HG03378 (cell line): Measurements from ENCODE around the gene A4GALT.
"Not testable (repeated sequence)": the region's sequence is repeated elsewhere in the genome, so short reads cannot be mapped to it uniquely, and the experiment has no call there.

ENCODE experiments used
- ATAC-seq: cut with Tn5 transposase; IDR thresholded peaks from one replicate; pipeline ENCODE4 v1.9.1; 2021; ENCODE audit warnings: mild to moderate bottlenecking, moderate library complexity; ENCODE audit not compliant: unreplicated experiment

A4GALT gene

DNA sequence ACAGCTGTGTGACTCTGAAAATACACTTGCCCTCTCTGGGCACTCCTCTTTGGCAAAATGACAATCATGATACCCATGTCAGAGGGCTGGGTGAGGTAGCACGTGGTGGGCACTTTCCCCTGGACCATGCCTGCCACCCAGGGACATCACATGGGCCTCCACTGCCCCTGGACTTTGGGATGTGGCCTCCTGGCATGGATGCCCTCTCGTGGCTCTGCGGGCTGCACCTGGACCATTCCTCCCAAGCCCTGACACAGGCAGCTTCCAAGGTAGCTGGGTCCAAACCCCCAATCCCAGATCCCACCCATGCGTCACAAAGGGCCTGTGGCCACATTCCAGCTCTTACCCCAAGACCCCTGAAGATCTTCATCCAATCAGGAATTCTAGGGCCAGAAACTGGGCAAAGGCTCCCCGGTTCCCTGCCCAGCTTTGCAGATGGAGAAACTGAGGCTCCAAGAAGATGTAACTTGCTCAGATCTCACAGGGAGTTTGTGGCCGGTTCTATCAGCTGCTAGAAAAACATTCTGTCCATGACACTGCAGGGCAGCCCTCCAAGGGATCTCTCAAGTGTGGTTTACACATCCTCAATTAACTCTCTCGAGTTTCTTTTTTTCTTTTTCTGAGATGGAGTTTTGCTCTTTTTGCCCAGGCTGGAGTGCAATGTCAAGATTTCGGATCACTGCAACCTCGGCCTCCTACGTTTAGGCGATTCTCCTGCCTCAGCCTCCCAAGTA is 36.0 kb downstream of the A4GALT start:
- ATAC-seq = no peak

DNA sequence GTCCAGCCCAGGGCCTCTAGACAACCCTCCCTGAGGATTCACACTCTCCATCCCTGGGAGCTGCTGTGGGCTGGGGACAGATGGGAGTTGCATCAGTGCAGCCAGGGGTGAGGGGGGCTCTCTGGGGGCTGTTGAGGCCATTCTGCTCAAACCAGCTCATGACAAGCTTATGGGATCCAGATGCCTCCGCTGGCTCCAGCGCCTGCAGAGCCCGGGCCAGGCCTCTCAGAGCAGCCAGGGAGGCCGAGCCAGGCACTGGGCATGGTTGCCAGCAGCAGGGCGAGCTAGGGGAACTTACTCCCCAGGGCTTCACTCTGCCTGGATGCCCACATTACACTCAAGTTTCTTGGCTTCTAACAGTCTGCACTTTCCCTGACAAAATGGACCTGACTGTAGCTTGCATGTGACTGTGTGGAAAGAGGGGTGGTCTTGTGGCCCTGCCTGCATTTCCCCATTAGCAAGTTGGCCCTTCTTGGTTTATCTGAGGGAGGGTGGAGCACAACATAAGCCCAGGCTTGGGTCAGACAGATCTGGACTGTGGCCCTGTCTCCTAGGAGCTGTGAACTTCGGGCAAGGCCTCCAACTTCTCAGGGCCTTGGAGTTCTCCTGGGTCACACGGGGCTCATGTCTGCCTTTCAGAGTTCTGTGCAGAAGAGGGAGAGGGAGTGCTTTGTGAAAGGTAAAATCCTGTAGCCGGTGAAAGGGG is 36.9 kb downstream of the A4GALT start:
- no peak for ATAC-seq

DNA sequence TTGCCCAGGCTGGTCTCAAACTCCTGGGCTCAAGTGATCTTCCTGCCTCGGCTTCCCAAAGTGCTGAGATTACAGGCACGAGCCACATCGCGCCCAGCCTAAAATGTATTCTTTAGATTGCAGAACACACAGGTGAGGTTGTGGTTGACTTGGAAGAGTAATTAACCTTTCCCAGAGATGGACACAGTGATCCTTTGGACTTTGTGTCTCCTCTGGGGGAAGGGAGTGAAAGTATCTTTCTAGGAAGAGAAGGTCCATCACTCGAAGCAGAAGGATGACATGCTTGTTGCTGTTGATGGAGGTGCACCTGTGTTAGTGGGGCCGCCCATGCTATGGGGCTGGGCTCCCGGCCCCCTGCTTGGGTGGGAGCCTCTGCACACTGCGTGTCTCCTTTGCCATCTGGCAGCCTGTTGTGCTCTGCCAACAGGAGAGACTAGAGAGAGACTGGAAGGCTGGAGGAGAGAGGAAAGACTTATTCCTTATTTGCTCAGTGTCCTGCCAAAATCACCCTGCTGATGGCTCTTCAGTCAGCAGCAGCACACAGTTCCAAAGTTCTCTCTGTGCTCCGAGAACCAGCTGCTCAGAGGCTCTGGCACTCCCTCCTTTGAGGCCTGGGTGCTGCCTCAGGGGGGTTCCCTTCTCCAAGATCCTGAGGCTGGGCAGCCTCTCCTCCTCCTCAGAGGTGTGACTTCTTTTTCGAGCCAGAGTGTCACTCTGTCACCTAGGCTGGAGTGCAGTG is 38.4 kb downstream of the A4GALT start:
- no peak for ATAC-seq

DNA sequence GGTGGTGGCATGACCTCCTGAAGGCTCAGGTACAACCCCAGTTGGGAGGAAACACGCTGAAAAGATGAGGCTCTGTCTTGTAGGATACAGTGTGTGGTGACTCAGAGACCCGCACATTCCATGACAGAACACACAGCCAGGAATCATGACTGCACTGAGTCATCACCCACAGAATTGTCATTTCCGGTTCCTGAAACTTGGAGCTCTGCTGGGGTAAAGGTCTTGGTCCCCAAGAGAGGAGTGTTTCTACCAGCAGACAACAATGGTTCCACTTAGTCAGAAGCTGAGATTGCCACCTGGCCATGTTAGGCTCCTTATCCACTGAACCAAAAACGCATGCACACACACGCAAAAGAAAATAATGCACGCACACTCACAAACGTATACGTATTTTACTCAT is 40.0 kb downstream of the A4GALT start:
- ATAC-seq = no peak

DNA sequence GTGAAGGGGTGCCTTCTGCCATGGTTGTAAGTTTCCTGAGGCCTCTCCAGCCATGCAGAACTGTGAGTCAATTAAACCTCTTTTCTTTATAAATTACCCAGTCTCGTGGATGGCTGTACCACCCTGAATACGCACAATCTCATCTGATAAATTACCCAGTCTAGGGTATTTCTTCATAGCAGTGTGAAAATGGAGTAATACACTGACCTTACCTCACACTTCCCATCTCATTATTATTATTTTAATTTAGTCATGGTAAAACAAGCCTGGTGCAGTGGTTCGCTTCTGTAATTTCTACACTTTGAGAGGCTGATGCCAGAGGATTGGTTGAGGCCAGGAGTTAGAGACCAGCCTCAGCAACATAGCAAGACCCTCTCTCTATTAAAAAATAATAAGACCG is 41.0 kb downstream of the A4GALT start:
- no peak for ATAC-seq

DNA sequence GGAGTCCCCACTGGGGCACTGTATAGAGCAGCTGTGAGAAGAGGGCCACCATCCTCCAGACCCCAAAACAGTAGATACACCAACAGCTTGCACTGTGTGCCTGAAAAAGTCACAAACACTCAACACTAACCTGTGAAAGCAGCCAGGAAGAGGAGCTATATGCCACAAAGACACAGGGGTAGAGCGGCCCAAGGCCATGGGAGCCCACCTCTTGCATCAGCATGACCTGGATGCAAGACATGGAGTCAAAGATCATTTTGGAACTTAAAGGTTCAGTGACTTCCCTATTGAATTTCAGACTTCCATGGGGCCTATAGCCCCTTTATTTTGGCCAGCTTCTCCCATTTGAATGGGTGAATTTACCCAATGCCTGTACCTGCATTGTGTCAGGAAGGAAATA is 41.8 kb downstream of the A4GALT start:
- no peak for ATAC-seq

DNA sequence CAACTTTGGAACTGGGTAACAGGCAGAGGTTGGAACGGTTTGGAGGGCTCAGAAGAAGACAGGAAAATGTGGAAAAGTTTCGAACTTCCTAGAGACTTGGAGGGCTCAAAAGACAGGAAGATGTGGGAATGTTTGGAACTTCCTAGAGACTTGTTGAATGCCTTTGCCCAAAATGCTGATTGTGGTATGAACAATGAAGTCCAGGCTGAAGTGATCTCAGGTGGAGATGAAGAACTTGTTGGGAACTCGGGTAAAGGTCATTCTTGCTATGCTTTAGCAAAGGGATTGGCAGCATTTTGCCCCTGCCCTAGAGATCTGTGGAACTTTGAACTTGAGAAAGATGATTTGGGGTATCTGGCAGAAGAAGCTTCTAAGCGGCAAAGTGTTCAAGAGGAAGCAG is 42.7 kb downstream of the A4GALT start:
- not testable (repeated sequence) for ATAC-seq

DNA sequence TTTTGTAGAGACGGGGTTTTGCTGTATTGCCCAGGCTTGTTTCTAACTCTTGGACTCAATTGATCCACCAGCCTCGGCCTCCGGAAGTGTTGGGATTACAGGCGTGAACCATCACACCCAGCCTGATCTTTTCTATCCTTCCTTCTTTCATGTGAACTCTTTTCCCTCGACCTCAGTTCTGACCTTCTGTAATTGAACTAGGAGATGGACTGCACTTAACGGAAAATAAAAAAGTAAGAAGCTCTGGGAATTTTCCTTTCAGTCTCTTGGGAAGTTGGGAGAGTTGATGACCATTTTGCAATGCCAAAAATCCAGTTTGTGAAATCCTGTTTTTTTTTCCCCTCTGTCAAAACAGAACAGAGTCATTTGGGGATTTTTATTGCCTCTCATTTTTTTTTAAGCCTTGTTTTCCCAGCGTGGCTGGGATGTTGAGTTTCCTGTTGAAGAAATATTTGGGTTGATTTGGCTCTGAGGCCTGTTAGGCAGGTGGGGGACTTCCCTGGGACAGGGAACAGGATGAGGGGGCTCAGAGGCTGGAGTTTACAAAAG is 44.5 kb downstream of the A4GALT start:
- no peak for ATAC-seq

DNA sequence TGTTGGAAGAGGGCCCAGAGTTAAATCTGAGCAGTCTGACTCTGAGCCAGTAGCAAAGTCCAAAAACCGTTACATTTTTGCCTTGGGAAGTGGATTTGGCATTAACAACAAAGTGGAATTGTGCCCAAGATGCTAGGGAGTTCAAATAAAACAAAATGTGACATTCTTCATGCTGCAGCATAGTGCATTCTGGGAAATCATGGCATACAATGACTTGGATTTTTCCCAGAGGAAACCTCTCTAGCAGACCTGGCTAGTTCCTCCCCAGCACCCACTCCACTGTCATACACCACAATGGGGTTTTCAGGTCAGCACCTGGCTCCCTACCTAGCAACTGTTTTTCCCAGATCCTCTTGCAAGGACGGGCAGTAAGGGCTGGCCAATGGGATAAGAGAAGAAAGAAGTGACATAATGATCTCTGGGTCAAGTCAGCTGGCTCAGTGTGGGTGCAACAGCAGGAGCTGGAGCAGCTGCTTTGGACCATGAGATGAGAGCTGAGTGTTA is 46.7 kb downstream of the A4GALT start:
- no peak for ATAC-seq

DNA sequence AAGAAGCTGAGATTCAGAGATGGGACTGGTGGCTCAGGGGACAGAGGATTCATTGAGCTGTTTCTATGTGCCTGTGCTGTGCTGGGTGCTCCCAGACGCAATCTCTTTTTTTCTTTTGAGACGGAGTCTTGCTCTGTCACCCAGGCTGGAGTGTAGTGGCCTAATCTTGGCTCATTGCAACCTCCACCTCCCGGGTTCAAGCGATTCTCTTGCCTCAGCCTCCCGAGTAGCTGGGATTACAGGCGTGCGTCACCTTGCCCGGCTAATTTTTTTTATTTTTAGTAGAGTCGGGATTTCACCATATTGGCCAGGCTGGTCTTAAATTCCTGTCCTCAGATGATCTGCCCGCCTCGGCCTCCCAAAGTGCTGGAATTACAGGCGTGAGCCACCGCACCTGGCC is 47.6 kb downstream of the A4GALT start:
- not testable (repeated sequence) for ATAC-seq

DNA sequence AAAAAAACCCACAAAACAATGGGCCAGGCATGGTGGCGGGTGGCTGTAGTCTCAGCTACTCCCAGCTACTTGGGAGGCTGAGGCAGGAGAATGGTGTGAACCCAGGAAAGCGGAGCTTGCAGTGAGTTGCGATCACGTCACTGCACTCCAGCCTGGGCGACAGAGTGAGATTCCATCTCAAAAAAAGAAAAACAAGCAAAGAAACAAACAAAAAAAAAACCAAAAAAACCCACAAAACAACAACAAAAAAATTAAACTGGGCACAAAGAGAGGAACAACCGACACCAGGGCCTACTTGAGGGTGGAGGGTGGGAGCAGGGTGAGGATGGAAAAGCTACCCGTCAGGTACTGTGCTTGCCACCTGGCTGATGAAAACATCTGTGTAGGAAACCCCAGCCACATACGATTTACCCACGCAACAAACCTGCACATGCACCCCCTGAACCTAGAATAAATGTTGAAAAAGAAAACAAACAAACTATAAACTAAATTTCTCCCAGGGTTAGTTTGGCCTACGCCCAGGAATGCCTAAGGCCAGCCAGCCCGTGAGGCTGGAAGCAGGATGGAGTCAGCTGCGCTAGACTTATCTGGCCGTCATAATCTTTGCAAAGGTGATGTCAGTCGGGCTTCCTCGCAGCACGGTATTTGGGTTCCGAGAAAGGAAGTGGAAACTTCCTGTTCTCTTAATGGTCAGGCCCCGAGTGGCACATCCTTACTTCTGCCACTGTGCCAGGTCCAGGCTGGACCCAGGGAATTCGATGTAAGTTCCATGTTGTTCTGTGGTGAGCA is 49.6 kb downstream of the A4GALT start:
- no peak for ATAC-seq

DNA sequence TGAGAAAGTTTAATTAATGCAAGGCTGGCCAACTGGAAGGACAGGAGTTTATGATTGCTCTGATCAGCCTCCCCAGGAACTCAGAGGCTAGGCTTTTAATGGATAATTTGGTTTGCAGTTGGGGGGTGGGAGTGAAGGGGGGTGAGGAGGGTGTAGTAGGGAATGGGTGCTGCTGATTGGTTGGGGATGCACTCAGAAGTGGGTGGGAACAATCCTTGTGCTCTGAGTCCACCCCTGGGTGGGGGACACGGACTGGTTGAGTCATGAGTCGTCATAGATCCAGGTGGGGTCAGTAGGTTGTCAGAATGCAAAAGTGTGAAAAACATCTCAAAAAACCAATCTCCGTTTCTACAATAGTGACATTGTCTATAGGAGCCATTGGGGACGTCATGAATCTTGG is 50.6 kb downstream of the A4GALT start:
- ATAC-seq = no peak

DNA sequence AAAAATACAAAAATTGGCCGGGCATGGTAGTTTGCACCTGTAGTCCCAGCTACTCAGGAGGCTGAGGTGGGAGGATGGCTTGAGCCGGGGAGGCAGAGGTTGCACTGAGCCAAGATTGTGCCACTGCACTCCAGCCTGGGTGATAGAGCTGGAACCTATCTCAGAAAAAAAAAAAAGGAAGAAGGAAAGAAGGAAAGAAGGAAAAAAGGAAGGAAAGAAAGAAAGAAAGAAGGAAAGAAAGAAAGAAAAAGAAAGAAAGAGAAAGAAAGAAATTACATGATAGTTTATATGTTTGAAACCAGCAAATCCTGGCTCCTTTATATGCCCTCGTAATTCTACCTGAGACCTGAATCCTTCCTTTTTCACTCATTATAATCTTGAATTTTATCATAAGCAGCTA is 54.3 kb downstream of the A4GALT start:
- not testable (repeated sequence) for ATAC-seq

DNA sequence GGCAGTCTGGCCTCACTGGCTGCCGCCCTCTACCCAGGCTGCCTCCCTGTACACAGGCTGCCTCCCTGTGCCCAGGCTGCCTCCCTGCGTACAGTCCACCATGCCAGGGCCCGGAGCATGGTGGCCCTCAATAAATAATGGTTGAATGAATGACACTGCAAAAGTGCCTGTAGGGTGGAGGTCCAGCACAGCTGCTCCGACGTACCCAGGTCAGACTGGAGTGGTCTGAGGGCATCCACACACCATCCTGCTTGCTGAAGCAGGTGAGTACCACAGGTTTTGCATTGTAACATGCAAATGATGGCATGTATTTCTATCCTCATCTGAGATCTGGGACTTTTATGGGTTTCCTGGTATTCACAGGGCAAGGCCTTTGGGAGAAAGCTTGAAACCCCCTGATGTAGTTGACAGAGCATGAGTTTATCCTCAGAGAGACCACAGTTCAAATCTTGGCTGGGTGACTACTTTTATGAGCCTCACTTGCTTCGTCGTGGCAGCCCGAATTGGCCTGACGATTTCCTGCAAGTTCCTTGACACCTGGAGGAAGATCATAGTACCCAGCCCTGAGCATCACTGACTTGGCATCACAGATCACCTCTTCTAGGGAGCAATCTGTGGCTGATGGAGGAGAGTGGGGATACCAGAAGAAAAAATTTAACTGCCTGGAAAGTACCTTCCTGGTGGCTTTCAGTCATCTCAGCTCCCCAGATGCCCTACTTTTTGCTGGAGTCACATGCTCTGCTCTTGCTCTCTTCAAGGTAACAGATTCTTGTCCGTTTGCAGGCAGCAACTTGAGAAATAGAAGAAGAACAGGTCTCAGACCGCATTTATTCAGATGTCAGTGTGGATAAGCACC is 55.5 kb downstream of the A4GALT start:
- no peak for ATAC-seq

DNA sequence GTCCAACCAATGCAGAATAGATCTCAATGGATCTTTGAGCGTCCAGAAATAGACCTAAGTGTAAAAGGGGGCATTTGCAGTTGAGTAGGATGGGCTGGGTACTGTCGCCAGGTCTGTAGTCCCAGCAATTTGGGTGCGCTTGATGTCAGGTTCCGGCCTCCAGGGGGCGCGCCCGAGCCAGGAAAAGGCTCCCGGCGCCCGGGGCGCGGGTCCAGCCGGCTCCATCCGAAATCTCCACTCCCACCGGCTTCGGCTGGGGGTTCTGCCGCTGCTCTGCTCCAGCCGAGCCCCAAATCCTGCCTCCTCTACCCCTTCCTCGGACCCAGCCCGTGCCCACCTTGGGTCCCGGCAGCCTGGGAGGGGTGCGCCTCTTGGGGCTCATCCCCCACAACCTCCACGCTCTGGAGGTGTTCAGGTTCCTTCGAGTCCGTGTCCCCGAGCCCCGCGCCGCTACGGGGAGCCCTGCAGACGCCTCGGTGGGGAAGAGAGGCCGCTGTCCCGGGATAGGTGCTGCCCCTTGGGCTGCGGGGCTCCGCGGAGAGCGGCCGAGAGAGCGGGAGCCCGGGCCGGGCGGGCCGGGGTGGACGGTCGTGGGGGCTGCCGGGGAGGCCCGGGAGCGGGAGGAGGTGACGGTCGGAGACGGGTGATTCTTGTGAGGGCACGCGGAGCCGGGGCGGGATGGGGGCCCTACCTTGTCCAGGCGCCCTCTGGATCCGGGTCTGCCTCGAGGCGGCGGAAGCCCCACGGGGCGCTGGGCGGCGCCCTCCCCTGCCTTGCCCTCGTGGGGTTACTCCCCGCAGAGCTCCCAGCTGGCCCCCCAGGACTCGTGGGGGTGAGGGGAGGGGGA is 58.5 kb downstream of the A4GALT start:
- no peak for ATAC-seq

DNA sequence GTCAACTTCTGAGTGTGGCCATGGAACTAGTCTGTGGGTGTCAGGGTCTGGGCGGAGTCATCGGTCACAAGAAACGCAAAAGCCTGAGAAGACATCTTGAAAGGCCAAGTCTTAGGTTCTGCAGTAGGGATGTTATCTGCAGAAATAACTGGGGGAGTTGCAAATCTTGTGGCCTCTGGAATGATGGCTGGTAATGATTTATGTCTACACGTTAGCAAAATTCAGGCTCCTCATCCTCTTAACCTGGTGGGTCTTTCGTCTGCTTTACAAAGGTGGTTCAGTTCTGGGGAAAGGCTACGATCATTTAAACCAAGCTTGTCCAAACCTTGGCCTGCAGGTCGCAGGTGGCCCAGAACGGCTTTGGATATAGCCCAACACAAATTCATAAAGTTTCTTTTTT is 64.1 kb downstream of the A4GALT start:
- ATAC-seq = no peak

DNA sequence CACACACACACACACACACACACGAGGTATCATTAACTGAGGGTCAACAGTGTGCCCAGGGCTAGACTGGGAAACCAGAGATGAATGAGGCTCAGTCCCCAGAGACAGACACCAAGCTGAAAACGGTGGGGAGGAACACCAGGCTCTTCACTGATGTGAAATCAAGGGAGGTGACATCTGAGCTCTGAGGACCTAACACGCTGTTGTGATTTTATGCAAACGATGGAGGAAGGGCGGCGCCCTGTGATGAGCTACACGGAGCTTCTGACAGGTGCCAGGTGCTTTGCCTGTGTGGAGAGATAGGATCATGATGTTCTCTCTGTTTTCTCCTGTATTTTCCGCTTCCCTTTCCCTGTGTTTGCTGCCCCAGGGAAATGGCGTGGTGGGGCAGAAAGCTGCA is 65.0 kb downstream of the A4GALT start:
- ATAC-seq = no peak

DNA sequence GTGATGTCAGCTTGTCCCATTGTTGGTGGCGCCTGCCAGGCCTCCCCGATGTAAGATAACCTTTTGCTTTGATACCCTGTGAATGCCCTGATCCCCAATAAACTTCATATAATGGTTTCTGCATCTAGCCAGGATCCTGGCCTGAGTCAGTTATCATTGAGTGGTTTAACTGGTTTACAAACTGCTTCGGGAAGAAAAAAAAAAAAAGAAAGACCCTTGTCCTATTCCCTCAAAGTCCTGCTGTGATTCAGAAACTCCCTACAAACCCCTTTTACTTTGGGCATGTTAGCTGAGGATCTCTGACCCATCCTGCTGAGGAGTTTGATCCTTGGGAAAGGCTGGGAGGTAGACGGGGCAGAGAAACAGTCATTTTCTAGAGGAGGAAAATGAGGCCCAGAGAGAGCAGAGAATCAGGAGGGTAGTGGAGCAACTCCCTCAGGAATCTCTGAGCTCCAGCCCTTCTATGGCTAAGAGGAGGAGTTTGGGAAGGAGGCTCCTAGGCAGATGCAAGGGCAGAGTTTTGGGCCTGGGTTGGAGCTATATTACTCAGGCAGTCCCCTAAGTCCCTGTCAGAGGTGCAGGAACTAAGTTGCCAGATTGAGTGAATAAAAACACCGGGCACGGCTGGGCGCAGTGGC is 66.1 kb downstream of the A4GALT start:
- no peak for ATAC-seq
